Activated T-helper 1 cell treated with anti-CD3 and anti-CD28 coated beads, Interleukin-2, amount 50 U/mL, for 16 hours (primary cell): ENCODE measurements around the gene AHNAK2.
"Not testable (repeated sequence)": the region's sequence is repeated elsewhere in the genome, so short reads cannot be mapped to it uniquely, and the experiment has no call there.

ENCODE experiments used
- DNase-seq, 2 donors: peaks; one replicate each; pipeline ENCODE4 v3.0.0-alpha.2; 2020; ENCODE audit warnings: low read depth in 1 of 2, low spot score in 1 of 2

The AHNAK2 gene

GRCh38 chr14:104954746-104955395 is 23.3 kb downstream of the AHNAK2 start:
- no peak for DNase-seq

- DNase-seq = no peak
Observed at GRCh38 chr14:104953896-104954656, 24.1 kb downstream of the AHNAK2 start.

GRCh38 chr14:104953097-104953496 is 25.1 kb downstream of the AHNAK2 start:
- no peak for DNase-seq

GRCh38 chr14:104951863-104952657 is 26.1 kb downstream of the AHNAK2 start:
- DNase-seq = not testable (repeated sequence)

GRCh38 chr14:104950701-104951100 is 27.5 kb downstream of the AHNAK2 start:
- not testable (repeated sequence) for DNase-seq

GRCh38 chr14:104950021-104950420 is 28.2 kb downstream of the AHNAK2 start:
- no peak for DNase-seq

GRCh38 chr14:104949406-104949955 is 28.7 kb downstream of the AHNAK2 start:
- not testable (repeated sequence) for DNase-seq

GRCh38 chr14:104948736-104949031 is 29.5 kb downstream of the AHNAK2 start:
- no peak for DNase-seq

GRCh38 chr14:104947881-104948735 is 30.1 kb downstream of the AHNAK2 start:
- DNase-seq = not testable (repeated sequence)

GRCh38 chr14:104947201-104947600 is 31.0 kb downstream of the AHNAK2 start:
- not testable (repeated sequence) for DNase-seq

- DNase-seq = not testable (repeated sequence)
Observed at GRCh38 chr14:104945986-104946965, 31.9 kb downstream of the AHNAK2 start.

GRCh38 chr14:104945266-104945665 is 32.9 kb downstream of the AHNAK2 start:
- not testable (repeated sequence) for DNase-seq

- not testable (repeated sequence) for DNase-seq
Observed at GRCh38 chr14:104944436-104945205, 33.6 kb downstream of the AHNAK2 start.

GRCh38 chr14:104944016-104944308 is 34.2 kb downstream of the AHNAK2 start:
- not testable (repeated sequence) for DNase-seq

- not testable (repeated sequence) for DNase-seq
Observed at GRCh38 chr14:104943216-104944015, 34.8 kb downstream of the AHNAK2 start.

- DNase-seq = no peak
Observed at GRCh38 chr14:104942586-104942985, 35.6 kb downstream of the AHNAK2 start.

GRCh38 chr14:104941508-104942365 is 36.4 kb downstream of the AHNAK2 start:
- no peak for DNase-seq
